Activated gamma-delta T cell treated with anti-CD3 and anti-CD28 coated beads, Interleukin-2, amount 50 U/mL, for 16 hours (primary cell): ENCODE data around the gene BCL11B.

Source experiments
- DNase-seq: peaks from one replicate; pipeline ENCODE4 v3.0.0-alpha.2; 2020; ENCODE audit warnings: low read depth

The BCL11B gene

DNA sequence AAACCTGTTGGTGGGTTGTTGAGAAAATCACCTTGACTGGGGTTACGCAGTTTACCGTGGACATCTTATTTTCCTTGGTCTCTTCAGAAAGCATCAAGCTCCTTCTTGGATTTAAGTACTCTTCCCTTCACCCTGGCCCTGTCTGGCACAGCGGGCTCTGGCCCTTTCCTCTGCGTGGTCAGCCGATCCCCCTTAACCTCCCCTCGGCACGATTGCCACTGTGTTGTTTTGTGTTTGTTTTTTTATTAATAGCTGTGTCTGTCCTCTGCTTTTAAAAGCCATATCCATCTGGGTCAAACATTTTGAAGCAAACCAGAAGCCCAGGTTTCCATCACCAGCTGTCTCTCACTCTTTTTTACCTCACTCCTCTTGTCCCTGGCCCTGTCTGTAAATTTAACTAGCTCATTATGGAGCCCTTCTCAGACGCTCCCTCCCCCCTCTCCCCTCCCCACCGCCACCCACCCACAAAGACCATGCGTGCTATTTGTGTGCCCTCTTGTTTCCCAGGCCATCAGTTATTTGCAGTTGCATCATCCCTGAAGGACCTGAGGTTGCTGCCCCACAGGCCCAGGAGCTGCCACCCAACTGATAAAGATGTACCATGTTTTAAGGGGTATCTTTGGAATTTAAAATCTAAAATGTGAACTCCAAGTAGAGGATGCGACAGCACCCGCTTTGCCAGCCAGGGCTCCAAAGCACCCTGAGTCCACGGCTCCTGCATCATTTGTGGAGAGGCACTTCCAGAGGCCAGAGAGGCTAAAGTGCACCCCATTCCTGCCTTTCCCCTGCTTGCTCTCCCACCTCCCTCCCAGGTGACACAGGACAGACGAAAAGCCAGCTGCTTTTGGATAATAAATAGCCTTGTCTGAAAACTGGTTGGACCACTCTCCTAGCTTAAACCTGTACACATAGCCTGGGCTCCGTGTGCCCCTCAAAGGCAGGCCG is 3.9 kb downstream of the BCL11B start:
- DNase-seq = no peak

DNA sequence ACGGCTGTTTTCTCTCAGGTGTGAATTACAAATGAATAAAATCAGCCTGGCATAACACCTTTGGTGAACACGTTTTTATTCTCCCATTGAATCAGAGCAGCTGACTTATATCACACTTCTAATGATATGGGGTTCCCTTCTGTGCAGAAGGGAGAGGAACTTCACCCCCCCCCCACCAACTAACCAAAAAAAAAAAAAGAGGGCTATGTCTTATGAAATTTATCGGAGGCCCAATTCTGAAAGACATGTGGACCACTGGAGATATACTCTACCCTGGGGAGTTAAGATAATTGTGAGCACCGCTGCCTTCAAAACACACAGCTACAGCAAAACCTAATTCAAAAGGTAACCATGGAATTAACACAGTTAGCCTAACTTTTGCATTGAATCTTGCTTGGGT is 4.6 kb downstream of the BCL11B start:
- DNase-seq = no peak

DNA sequence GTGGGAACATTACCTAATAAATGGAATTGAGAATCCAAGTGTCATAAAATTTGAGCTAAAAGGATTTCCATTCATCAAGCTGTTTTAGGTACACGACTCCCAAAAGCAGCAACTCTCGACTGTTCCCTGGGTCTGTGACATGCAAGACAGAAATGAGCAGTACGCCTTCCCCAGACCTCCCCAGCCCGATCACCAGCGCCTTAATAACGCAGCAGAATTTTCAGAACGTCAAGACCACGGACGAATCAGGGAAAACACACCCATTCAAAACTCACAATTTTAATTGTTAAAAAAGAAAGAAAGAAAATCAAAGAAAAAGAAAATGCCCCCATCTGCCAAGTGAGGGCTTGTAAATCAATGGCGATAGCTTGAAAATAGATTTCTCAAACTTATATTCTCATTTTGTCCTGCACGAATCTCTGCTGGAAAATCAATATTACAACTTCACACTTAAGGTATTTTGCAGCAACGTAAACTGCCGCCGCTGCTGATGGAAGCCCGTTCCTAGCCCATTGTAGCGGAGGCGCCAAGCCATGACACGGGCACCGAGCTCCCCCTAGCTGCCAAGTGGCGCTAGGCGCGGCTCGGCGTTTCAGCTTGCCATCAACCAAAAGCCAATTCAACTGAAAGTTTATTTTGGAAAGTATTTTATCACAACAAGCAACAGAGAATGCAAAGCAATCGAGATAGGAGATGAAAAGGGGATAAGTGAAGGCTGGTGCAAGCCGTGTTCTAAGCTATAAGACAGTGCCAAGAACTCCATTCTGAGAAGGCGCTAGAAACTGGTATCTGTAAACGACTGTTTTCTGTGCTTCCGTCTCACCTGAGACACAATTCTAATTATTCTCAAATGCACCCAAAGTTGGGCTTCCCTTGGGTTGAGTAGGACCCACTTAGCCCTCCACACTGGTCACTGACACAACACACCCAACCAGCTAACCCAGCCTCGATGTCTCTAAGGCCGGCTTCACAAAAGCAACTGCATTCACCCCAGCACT is 5.5 kb downstream of the BCL11B start:
- DNase-seq = peak; percentile 83

DNA sequence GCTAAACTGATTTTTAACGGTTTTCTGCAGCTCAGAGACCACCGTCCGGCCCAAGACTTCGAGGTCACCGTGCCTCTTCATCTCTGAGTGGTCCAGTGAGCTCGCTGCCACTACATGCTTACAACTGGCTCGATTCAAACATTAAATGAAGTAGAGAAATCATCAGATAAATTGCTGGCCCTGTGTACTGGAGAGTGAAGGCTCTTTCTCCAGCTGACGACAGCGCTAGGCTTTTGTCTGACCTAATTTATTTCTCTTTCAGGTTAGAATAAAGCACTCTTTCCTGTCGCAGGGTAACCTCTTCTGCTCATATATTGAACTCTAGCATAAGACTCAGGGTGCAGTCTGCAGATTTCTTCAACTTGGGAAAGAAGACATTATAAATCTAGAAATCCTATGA is 6.4 kb downstream of the BCL11B start:
- no peak for DNase-seq

DNA sequence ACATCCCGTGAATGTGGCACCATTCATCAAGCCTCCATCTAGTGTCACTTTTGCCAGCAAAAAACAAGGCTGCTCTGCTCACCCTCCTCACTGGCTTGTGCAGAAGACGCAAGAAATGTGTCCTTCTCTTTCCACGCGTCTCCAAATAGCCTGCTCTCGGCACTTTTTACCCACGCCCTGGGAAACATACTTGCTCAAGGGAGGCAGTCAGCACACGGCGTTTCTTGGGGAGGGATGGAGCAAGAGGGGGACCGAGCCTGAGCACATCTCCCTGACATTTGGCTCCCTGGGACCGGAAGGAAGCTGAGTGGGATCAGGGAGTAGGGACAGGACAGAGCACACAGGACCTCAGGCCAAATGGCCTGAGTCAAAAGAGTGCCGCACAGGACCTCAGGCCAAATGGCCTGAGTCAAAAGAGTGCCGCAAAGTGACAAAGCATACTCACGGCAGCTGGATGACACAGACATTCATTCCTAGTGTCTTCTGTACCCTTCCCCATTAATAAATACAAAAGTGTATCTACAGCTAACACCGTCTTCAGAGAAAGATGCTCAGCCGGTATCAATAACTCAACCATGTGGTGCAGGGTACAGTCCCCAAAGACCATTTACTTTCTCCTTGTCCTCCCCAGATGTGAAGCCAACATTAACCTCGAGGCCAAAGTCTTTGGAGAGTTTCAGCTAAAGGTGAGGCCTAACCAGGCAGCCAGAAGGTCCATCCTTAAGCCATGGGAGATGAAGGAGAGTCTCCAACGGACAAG is 7.1 kb downstream of the BCL11B start:
- DNase-seq = no peak

DNA sequence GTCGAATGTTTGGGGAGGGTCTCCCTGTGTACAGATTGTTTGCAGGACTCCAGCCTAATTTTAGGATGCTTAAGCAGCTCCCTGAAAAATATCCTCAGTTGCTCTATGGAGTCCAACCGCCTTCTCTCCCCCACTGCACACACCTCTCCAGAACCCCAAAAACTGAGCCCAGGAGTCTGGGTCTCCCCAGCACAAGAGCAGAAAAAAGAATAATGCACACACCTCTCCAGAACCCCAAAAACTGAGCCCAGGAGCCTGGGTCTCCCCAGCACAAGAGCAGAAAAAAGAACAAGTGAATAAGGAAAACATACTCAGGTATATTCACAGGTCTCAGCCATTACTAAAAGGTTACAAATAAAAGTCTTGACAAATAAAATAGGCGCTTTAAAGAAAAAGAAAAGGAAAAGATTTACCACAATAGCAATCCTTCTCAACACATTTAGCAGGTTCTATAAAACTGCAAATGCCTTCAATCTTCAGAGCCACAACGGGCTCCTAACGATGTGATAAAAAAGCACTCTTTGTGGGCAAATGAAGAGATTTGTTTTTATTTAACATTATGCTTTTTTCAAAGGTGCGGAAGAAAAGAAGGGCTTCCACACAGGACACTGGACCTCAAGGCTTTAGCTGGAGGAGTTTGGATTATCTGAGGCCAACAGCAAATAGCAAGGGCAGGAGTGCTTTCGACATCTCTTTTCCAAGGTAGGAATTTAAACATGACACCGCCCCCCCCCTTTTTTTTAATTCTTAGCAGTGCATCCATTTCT is 8.2 kb downstream of the BCL11B start:
- no peak for DNase-seq

DNA sequence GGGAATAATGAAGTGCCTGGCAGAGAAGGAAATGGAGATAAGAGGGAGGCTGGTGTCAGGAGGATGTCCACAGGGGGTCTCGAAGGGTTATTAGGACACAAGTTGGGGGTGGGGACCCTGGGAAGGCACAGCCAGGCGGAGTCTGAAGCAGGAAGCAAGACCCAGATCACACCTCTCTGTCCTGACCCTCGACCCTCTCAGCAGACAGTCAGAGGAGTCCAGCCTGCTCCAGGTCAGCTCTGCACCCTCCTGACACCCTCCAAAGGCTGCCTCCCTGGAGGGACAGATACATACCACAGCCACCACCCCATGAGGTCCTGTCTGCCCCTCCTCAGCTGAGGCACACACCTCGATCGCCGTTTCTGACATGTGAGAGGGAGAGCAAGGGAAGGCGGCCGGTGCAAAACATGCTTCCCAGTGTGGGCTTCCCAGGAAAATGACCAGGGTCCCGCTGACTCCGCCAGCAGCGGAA is 9.0 kb downstream of the BCL11B start:
- no peak for DNase-seq

DNA sequence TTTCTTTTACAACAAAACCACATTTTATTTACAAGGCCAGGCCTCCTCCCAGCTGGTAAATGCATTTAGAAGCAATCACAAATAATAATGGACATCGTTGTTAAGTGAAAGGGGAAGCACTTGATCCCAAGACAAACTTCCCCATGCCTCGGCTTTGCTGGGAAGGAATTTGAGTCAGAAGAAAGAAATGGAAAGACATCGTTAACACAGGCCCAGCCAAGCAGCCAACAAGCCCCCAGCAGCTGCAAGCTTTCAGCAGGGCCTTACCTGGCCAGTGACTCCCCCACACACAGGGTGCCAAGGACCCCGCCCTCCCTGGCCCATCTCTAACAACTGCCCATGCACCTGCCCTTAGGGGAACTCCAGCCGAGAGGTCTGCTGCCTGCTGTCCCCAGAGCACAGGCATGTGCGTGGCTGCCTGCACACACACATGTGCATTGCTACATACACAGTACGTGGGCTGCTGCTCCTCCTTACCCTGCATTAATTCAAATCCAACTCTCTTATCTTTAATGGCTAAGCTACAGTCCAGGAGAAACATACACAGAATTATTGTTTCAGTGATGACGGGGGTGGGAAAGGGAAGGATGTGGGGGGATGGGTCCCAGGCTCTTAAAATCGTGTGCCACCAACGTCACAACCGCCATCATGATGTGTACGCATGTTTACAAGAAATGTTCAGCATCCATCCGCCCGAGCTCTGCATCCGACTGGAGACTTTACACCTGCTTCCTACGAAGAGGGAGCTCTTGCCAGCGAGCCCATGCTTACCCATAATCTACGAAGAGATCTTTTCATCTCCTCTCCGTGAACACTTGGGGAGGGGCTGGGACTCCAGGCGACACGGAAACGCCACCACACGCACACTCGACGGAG is 9.8 kb downstream of the BCL11B start:
- no peak for DNase-seq

DNA sequence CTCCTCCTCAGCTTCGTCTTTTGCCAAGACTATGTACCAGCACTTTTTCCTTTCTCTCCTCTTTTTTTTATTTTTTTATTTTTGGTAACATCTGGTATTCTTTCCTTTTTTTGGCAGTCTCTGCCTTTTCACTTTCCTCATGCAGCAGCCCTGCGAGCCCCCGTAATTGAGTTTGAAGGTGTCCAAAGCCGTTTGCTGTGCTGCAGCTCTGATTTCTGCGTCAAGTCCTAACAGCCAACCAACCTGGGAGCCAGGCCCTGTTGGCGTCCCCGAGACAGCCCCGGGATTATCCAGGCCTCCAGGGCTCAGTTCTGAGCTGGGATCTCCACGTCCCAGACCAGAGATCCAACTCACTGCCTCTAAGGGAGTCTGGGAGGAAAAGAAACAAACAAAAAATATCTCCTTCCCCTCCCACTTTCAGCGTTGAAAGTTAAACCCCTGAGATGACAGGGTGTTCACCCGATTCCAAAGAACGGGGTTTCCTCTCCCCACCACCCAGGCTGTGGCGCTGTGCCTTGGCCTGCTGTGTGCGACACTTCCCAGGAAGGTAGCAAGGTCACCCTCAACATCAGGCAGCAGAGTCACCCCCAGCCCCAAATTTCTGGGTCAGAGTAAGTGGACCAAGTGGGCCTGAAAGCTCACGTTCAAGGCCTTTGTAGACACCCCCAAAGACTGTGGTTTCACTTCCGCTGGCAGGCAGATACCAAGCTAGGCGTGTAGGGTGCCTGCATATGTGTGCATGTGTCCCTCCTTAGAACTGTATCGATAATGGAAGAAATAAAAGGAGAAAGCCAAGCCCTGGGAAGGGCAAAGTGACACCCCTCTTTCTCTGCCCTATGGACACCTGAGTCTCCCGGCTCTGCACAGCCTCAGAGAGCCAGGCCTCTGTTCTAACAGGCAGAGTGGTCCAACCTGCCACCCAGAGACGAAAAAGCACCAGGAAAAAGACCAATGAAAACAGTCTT is 11.1 kb downstream of the BCL11B start:
- DNase-seq = peak; percentile 60

DNA sequence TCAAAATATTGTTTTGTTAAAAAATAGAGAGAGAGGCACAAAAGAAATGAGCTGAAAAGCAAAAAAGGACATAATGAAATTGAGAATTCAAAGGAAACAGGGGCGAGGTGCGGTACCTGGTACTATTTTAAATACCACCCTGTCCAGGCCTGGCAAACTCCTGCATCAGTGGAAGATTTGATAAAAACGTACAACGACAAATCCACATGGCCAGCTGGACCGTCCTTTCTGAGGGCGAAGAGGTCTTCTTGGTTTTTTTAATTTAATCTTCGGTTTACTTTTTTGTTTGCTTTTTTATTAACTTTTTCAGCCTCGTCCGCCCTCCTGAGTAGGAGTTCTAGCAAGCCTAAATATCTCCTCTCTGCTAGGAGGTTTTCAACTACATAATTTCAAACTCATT is 11.9 kb downstream of the BCL11B start:
- no peak for DNase-seq

DNA sequence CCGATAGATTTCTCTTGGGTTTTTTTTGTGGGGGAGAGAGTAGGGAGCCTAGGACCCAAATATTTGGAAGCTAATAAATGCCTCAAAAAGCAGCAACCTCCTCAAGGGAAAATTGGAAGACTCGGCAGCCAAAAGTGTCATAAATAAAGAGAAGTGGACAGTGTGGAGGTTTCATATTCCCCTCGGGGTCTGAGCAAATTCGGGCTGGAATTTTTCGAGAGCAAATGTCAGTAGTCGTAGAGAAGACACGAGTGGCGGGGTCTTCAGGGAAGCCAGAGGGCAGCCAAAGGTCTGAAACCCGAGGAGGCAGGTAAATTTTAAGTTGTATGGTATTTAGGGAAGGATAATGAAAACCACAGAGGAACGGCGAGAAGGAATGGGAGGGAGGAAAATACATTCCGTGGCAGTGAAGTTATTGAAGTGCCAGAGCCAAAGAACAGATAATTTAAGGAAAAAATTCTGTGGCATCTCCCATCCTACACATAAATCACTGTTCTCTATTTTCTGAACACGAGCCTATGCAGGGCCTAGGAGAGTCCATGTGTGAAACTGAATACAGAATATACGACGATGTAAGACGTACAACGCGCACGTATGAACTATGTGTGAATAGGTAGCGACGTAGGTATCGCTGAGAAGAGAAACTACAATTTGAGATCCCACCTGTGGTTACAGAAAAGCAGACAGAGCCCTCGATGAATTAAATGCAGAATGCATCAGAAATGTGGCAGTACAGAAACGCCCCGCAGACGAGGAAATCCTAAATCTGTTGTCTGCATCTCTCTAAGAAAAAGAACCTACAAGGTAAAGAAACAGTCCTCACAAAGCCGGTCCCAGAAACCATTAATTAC is 12.9 kb downstream of the BCL11B start:
- DNase-seq = no peak

DNA sequence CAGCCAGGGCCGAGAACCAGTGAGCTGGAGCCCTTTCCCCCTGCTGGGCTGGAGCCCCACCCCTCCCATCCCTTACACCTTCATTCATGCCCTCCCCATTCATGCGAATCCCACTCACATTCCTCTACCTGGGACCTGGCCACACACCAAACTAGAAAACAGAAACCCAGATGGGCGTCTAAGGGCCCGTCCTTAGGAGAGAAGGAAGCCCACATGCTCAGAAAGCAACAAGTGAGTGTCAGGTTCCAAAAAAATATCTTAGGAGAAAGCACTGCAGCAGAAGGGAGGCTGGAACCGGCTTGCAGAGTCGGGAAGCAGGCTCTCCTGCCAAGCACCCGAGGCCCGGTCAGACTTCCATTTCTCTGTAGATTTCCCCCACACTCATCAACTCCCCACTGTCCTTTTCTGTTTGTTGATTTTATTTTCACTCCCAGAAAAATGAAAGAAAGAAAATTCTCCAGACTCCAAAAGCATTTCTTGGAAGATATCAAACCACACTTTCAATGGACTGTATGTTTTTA is 13.6 kb downstream of the BCL11B start:
- DNase-seq = no peak

DNA sequence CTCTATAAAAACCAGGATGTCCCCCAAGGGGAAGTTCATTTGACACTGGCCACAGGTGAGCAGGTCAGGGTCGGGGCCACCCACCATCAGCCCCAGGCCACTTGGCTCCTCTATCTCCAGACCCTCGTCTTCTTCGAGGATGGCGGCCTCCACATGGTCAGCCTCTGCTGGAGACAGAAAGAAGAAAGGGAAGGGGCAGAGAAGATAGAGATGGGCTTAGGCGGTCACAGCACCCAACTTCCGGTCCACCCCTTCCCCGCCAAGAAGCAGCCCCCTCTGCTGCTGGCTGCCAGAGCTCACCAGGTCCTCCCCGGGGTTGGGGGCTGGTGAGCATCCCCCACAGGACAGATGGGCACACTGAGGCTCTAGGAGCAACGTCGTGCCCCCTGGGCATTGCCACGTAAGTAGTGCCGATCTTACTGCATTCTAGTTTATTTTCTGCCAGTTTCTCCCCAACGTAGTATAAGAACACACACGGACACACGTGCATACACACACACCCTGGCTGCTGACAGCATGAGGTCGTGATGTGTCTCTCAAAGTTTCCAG is 14.2 kb downstream of the BCL11B start:
- no peak for DNase-seq

DNA sequence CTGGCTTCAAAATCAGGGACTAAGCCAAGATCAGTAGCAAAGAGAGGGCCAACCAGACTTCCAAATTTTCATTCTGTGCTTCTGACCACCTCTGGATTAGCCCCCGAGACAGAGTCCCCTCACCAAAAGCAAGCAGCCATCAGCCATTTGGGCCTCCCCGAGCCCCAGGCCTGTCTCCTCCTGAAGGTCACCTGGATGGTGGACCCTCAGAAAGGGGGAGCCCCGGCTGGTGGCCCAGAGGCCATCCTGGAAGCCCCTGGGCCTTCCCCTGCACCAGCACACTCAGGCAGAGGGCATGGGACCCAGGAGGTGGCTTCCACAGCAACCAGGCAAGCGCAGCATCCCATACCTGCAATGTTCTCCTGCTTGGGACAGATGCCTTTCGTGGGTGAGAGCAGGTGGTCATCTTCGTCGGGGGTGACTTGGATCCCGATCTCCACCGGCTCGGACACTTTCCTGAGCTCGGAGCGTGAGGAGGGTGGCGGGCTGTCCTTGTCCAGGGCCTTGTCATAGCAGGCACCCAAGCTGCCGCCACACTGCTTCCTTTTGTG is 14.8 kb downstream of the BCL11B start:
- no peak for DNase-seq

DNA sequence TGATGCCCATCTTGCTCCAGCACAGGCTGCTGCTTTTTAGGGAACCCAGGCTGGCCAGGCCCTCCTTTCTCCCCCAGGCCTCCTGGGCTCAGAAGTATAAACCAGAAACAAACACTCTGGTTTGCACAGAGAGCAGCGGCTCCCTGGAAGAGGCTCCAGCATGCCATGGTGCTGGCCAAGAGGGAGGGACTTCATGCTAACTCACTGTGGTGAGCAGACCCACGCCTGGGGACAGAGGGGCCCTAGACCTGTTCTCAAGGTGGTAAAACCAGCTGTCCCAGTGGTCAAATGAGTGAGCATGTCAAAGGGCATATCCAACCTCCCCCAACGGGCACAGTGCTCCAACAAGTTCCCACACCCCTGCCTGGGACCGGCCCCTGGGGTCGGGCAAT is 15.5 kb downstream of the BCL11B start:
- no peak for DNase-seq

DNA sequence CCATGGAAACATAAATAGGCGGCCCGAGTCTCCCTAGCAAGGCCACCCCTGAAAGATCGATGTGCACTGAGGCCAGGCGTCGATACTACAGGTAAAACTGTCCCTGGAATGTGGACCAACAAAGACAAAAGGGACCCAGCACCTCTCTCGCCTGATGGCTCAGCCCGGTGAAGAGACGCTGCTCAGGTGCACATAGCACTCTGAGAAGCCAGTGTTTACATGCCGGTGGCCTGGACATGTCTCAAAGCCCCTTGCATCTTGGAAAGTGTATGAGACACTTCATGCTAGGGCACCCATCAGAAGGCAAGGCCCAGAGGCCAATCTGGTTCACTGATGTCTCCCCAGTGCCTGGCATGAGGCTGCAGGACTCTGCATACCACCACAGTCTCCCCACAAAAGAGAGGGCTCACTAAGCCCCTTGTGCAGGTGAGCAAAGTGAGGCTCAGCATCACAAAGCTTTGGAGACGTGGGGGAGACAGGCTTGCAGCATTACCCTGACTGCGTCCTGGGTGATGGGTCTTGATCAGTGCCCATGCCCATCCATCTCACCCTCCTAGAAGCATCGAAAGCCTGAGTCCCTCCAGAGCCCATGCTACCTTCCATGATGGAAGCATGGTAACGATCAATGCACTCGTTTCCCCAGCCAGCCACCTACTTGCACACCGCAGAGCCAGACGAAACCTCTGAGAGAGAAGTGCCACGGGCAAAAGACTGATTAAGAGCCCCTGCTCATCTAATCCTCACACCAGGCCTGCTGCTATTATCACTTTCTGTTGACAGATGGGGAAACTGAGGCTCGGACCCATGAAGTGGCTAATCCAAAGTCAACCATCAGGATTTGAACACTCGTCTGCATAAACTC is 16.1 kb downstream of the BCL11B start:
- no peak for DNase-seq
